Measurements from ENCODE around the gene SOCS3.

The SOCS3 gene

DNA sequence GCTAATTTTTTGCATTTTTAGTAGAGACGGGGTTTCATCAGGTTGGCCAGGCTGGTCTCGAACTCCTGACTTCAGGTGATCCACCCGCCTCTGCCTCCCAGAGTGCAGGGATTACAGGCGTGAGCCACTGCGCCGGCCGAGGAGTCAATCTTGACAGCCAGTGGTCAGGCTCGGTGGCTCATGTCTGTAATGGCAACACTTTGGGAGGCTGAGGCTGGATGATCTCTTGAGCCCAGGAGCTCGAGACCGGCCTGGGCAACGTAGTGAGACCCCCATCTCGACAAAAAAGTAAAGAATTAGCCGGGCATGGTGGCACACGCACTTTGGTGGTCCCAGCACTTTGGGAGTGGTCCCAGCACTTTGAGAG, 18.0 kb upstream of the SOCS3 start:
- peak overlapping the region; percentile 4; the same call in 1 of the 2 replicates for H3K27ac ChIP-seq (ENCODE audit: extremely low read depth, low read depth, low read length)
- H3K4me1 ChIP-seq (ENCODE audit: control insufficient read depth, insufficient read depth, low read length), result peaks cover 5% of the 10 kb centered on the region; the same call in 1 of the 2 replicates
- H3K4me3 ChIP-seq (ENCODE audit: low read depth, low read length), result peak overlapping the region; percentile 92
- TF ChIP-seq ZBTB17 (tag by site-specific recombination; IDR thresholded peaks at IDR 0.05) (peak; percentile 90), ZNF121 (tag by site-specific recombination; IDR thresholded peaks at IDR 0.05) (peak; percentile 95), ZNF23 (tag by site-specific recombination; IDR thresholded peaks at IDR 0.05; ENCODE audit: borderline replicate concordance) (peak; percentile 84; the same call in 1 of the 2 replicates)
- TF ChIP-seq, protein P1, sequence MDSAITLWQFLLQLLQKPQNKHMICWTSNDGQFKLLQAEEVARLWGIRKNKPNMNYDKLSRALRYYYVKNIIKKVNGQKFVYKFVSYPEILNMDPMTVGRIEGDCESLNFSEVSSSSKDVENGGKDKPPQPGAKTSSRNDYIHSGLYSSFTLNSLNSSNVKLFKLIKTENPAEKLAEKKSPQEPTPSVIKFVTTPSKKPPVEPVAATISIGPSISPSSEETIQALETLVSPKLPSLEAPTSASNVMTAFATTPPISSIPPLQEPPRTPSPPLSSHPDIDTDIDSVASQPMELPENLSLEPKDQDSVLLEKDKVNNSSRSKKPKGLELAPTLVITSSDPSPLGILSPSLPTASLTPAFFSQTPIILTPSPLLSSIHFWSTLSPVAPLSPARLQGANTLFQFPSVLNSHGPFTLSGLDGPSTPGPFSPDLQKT (IDR thresholded peaks at IDR 0.05; ENCODE audit: borderline replicate concordance, low read depth, low read length), result no peak
- TF ChIP-seq, protein P2, sequence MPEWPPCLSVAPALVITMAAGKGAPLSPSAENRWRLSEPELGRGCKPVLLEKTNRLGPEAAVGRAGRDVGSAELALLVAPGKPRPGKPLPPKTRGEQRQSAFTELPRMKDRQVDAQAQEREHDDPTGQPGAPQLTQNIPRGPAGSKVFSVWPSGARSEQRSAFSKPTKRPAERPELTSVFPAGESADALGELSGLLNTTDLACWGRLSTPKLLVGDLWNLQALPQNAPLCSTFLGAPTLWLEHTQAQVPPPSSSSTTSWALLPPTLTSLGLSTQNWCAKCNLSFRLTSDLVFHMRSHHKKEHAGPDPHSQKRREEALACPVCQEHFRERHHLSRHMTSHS (tag by site-specific recombination; IDR thresholded peaks at IDR 0.05), result no peak
- POLR2A ChIA-PET, result interaction anchor here (0.6 to 1.8 kb wide), 3 partner anchors 10 to 17 kb away, joined by 3 to 6 read pairs (median 4); no protein-coding TSS in a partner anchor
- CTCF ChIA-PET, result interaction anchor here (1.4 to 1.8 kb wide), 2 partner anchors 17 to 44 kb away, joined by 5 to 8 read pairs; no protein-coding TSS in a partner anchor
- H3K36me3 ChIP-seq (ENCODE audit: control insufficient read depth in 2 of 2, insufficient read depth in 1 of 2, low read length in 2 of 2), result peaks cover 0 to 3% of the 10 kb centered on the region in 2 experiments; a peak in 2 of 3 replicates
- no peaks in the 10 kb centered on the region for H3K9me3 ChIP-seq (ENCODE audit: control insufficient read depth, insufficient read depth, low read depth, low read length)

DNA sequence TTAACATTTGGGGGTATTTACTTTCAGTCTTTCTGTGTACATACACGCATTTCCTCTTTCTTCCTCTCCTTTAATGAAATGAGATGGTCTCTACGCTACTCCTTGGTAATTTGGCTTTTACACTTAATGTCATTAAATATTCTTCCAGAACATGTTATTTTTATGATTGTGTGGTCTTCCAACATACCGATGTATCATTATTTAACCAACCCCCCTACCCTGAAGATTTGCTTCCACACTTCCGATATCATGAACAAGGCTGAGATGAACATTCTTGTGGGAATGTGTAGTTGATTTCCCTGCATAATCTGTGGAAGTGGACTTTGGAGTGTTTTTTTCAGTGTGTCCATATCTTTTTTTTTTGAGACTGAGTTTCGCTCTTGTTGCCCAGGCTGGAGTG, 16.3 kb upstream of the SOCS3 start:
- Histone ChIP-seq H3K9me3 (ENCODE audit: control insufficient read depth, insufficient read depth, low read depth, low read length) (no peaks in the 10 kb centered on the region), H3K4me1 (ENCODE audit: control insufficient read depth, insufficient read depth, low read length) (peaks cover 2% of the 10 kb centered on the region; the same call in 1 of the 2 replicates), H3K4me3 (ENCODE audit: low read depth, low read length) (no peak overlapping the region), H3K36me3 (ENCODE audit: control insufficient read depth in 2 of 2, insufficient read depth in 1 of 2, low read length in 2 of 2) (peaks cover 0 to 3% of the 10 kb centered on the region in 2 experiments; a peak in 1 of 3 replicates), H3K27ac (ENCODE audit: extremely low read depth, low read depth, low read length) (no peak overlapping the region)
- ChIA-PET POLR2A (interaction anchor here (1.5 kb wide), 1 partner anchor 15 kb away, joined by 5 read pairs; no protein-coding TSS in a partner anchor), CTCF (interaction anchor here (0.6 to 1.9 kb wide), 3 partner anchors 15 to 70 kb away, joined by 3 to 15 read pairs (median 3); partner anchors contain the start of gene SOCS3)
- TF ChIP-seq ZNF837 (tag by site-specific recombination; IDR thresholded peaks at IDR 0.05), result no peak
- TF ChIP-seq, protein P1 (IDR thresholded peaks at IDR 0.05; ENCODE audit: borderline replicate concordance, low read depth, low read length), result no peak
- TF ChIP-seq KLF1 (tag by site-specific recombination; IDR thresholded peaks at IDR 0.05), result no peak
- TF ChIP-seq ZNF629 (tag by site-specific recombination; IDR thresholded peaks at IDR 0.05), result no peak
- TF ChIP-seq, protein P3, sequence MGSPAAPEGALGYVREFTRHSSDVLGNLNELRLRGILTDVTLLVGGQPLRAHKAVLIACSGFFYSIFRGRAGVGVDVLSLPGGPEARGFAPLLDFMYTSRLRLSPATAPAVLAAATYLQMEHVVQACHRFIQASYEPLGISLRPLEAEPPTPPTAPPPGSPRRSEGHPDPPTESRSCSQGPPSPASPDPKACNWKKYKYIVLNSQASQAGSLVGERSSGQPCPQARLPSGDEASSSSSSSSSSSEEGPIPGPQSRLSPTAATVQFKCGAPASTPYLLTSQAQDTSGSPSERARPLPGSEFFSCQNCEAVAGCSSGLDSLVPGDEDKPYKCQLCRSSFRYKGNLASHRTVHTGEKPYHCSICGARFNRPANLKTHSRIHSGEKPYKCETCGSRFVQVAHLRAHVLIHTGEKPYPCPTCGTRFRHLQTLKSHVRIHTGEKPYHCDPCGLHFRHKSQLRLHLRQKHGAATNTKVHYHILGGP (tag by site-specific recombination; IDR thresholded peaks at IDR 0.05), result no peak
- TF ChIP-seq MZF1 (tag by site-specific recombination; IDR thresholded peaks at IDR 0.05; ENCODE audit: borderline replicate concordance), result no peak
- TF ChIP-seq, protein P2 (tag by site-specific recombination; IDR thresholded peaks at IDR 0.05), result no peak
- TF ChIP-seq SCRT2 (tag by site-specific recombination; IDR thresholded peaks at IDR 0.05), result no peak
- no peak for TF ChIP-seq KLF8 (tag by site-specific recombination; IDR thresholded peaks at IDR 0.05)
- no peak for TF ChIP-seq KLF9 (tag by site-specific recombination; IDR thresholded peaks at IDR 0.05; ENCODE audit: low read depth)
- TF ChIP-seq ZNF558 (tag by site-specific recombination; IDR thresholded peaks at IDR 0.05), result no peak
- TF ChIP-seq ZNF138 (tag by site-specific recombination; IDR thresholded peaks at IDR 0.05; ENCODE audit: borderline replicate concordance), result no peak
- no peak for TF ChIP-seq RBAK (tag by site-specific recombination; IDR thresholded peaks at IDR 0.05)
- no peak for TF ChIP-seq ZNF214 (tag by site-specific recombination; IDR thresholded peaks at IDR 0.05; ENCODE audit: borderline replicate concordance)
- TF ChIP-seq, protein P4, sequence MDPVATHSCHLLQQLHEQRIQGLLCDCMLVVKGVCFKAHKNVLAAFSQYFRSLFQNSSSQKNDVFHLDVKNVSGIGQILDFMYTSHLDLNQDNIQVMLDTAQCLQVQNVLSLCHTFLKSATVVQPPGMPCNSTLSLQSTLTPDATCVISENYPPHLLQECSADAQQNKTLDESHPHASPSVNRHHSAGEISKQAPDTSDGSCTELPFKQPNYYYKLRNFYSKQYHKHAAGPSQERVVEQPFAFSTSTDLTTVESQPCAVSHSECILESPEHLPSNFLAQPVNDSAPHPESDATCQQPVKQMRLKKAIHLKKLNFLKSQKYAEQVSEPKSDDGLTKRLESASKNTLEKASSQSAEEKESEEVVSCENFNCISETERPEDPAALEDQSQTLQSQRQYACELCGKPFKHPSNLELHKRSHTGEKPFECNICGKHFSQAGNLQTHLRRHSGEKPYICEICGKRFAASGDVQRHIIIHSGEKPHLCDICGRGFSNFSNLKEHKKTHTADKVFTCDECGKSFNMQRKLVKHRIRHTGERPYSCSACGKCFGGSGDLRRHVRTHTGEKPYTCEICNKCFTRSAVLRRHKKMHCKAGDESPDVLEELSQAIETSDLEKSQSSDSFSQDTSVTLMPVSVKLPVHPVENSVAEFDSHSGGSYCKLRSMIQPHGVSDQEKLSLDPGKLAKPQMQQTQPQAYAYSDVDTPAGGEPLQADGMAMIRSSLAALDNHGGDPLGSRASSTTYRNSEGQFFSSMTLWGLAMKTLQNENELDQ (tag by site-specific recombination; IDR thresholded peaks at IDR 0.05; ENCODE audit: low read depth), result no peak
- TF ChIP-seq, protein P5, sequence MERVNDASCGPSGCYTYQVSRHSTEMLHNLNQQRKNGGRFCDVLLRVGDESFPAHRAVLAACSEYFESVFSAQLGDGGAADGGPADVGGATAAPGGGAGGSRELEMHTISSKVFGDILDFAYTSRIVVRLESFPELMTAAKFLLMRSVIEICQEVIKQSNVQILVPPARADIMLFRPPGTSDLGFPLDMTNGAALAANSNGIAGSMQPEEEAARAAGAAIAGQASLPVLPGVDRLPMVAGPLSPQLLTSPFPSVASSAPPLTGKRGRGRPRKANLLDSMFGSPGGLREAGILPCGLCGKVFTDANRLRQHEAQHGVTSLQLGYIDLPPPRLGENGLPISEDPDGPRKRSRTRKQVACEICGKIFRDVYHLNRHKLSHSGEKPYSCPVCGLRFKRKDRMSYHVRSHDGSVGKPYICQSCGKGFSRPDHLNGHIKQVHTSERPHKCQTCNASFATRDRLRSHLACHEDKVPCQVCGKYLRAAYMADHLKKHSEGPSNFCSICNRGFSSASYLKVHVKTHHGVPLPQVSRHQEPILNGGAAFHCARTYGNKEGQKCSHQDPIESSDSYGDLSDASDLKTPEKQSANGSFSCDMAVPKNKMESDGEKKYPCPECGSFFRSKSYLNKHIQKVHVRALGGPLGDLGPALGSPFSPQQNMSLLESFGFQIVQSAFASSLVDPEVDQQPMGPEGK (tag by site-specific recombination; IDR thresholded peaks at IDR 0.05), result no peak
- TF ChIP-seq ZNF776 (tag by site-specific recombination; IDR thresholded peaks at IDR 0.05; ENCODE audit: borderline replicate concordance), result no peak
- no peak for TF ChIP-seq ZBTB48 (tag by site-specific recombination; IDR thresholded peaks at IDR 0.05)
- TF ChIP-seq, protein P6, sequence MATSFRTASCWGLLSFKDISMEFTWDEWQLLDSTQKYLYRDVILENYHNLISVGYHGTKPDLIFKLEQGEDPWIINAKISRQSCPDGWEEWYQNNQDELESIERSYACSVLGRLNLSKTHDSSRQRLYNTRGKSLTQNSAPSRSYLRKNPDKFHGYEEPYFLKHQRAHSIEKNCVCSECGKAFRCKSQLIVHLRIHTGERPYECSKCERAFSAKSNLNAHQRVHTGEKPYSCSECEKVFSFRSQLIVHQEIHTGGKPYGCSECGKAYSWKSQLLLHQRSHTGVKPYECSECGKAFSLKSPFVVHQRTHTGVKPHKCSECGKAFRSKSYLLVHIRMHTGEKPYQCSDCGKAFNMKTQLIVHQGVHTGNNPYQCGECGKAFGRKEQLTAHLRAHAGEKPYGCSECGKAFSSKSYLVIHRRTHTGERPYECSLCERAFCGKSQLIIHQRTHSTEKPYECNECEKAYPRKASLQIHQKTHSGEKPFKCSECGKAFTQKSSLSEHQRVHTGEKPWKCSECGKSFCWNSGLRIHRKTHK (tag by site-specific recombination; IDR thresholded peaks at IDR 0.05), result no peak
